ENCODE measurements around the gene STK25.

Gene STK25

DNA sequence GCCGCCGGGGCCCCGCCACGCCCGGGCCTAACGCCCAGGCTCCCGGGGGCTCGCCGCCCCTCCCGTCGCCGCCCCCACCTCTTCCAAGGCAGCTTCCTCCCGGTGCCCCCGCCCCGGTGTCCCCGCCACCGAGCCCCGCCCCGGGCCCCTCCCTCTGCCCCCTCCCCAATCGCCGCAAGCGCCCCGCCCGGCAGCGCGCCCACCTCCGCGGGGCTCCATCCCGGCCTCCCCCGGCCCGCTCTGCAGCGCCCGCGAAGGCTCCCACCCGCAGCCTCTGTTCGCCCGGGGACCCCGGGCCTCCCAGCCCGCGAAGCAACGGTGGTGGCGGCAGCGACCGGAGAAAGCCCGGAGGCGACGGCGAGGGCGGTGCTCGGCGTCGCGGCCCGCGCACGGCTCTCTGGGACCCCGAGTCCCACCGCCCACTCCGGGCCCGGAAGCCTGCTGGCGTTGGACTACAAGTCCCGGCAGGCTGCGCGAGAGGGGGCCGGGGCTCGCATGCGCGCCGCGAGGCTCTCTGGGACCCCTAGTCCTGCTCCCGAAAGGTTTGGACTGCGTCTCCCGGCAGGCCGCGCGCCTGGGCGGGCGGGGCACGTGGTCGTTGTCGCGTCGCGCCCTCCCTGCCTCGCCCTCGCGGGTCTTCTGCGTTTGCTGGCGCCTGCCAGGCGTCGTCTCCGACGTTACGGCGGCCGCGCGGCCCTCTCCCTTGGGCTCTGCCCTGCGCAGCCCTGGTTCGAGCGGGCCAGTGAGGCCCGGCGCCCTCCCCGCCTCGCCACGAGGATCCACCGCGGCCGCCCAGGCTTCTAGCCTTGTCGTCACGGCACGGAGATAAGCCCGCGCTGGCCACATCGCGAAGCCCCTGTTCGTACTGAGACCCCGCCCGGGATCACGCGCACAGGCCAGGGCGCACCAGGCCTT is at the start of gene STK25:
TSS of gene STK25 (minus strand) at position 345 of the 915 bp plus-strand sequence. CDS start 549 bp downstream, outside the sequence.
- peak; percentile 96 for DNase-seq

DNA sequence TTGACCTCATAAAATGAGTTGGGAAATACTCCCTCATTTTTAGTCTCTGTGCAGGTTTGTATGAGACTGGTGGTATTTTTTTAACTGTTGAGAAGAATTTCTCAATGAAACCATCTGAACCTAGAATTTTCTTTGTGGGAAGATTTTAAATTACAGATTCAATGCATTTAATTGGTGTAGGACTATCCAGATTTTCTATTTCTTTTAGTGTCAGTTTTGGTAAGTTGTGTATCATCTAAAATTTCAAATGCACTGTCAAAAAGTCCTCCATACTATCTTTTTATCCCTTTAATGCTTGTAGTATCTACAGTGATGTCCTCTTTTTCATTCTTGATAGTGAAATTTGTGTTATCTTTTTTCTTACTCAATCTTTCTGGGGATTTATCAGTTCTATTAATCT is 48.4 kb upstream of the STK25 start:
- no peak for DNase-seq

DNA sequence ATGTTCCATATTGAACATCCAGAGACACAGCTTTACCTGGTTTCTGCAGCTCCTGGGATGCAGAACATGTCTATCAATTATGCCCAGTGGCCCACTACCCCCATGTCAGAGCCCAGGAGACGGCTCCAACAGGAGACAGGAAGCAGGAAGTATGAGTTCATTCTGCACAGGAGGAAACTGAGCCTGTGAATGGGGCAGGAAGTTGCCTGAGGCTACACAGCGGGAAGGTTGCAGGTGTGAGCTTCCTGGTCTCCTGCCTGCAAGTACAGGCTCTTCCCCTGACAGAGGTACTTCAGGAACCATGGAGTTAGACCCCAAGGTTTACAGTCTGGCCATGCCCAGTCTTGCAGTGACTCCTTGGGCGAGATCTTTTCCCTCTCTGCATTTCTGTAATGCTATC is 47.3 kb upstream of the STK25 start:
- no peak for DNase-seq

DNA sequence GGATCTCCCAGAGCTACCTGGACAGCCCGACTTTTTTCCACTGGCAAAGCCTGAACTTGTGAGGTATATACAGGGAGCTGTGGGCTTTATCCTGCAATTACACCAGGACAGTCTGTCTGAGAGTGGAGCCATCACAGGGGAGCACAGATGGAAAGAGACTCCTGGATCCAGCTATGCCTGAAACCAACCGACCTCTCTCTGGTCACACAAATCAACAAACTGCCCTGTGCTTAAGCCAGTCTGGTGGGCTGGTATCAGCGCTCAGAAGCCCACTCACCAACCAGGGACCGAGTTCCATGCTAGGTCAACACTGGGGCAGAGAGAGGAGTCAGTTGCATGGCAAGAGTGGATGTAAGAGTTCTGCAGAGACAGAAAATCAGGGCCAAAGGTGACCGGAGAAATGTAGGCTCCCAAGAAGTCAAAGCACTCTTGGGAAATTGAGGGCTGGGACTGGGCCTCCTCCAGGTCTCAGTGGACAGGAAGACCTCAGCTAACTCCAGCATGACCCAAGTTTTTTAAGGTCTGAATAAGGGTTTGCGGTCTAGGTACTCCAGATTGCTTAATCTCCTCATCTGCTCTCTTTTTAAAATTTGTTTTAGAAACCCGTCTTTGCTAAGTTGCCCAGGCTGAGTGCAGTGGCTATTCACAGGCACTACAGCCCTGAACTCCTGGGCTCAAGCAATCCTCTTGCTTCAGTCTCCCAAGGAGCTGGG is 46.4 kb upstream of the STK25 start:
- DNase-seq = no peak

DNA sequence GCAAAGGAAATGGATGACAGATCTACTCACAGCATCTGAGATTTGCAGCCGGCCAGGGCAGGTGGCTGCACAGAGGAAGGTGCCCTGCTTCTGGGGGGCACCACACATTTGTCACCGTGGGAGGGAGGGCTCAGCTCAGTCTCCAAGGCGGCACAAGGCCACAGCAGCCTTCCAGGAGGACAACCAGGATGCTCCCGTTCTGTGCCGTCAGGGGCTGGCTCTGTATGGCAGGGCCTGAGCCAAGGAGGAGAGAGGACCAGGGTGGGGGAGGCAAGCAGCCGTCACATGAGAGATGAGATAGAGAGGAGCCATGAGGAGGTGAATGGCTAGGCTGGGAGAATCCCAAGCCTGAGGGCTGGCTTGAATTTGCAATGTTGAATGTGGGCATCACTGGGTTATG is 45.6 kb upstream of the STK25 start:
- DNase-seq = no peak

DNA sequence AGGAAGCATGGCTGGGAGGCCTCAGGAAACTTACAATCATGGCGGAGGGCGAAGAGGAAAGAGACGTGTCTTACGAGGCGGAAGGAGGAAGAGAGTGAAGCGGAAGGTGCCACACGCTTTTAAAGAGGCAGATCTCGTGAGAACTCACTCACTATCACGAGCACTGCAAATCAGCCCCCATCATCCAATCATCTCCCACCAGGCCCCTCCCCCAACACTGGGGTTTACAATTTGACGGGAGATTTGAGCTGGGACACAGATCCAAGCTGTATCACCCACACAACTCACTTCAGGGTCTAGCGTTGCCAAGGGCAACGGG is 45.1 kb upstream of the STK25 start:
- DNase-seq = no peak

DNA sequence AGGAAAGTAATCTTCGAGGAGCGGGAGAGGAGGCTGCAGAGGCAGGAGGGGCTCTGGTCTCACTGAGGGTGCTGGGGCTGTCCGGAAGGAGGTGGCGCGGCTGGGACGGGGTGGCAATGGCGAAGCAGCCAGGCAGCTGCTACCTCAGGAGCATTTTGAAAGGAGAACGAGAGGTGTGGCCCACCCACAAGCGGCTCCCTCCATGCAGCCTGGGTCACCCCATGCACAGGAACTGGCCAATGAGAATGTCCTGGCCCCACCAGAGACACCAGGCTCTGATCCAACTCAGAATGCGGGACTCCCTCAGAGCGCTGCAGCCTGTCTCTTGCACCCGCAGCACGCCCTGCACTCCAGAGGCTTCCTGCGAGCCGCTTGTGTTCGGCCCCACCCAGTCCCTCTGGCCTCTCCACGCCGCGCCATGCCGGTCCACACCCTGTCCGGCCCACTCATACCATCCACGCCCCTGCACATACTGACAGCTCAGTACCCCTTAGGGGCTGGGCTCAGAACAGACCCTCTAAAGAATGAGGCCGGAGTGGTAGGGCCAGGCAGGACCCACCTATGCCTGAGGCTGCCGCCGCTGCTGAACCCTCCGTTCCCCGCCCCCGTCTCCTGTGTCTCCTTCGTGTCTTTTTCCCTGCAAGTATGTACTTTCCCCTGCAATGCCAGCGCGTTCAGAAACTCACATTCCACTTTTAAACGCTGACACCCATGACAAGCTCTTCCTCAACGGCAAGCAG is 43.8 kb upstream of the STK25 start:
- DNase-seq = no peak

DNA sequence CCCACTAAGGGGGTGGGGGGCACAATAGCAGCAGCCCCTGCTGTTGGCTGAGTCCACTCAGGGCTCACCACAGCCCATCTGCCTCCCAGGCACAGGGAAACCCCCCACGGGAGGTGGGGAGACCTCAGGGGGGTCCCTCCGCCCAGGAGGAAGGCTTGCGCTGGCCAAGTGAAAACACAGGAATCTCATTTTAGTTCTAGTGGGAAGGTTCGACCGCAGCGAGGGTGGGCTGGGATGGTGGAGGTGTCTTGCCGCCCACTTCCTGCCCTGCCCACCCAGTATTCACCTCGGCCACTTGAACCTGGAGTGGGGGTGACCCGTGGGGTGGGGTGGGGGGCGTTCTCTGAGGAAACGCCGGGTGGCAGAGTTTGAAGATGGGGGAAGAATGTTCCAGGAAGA is 43.2 kb upstream of the STK25 start:
- DNase-seq = no peak

DNA sequence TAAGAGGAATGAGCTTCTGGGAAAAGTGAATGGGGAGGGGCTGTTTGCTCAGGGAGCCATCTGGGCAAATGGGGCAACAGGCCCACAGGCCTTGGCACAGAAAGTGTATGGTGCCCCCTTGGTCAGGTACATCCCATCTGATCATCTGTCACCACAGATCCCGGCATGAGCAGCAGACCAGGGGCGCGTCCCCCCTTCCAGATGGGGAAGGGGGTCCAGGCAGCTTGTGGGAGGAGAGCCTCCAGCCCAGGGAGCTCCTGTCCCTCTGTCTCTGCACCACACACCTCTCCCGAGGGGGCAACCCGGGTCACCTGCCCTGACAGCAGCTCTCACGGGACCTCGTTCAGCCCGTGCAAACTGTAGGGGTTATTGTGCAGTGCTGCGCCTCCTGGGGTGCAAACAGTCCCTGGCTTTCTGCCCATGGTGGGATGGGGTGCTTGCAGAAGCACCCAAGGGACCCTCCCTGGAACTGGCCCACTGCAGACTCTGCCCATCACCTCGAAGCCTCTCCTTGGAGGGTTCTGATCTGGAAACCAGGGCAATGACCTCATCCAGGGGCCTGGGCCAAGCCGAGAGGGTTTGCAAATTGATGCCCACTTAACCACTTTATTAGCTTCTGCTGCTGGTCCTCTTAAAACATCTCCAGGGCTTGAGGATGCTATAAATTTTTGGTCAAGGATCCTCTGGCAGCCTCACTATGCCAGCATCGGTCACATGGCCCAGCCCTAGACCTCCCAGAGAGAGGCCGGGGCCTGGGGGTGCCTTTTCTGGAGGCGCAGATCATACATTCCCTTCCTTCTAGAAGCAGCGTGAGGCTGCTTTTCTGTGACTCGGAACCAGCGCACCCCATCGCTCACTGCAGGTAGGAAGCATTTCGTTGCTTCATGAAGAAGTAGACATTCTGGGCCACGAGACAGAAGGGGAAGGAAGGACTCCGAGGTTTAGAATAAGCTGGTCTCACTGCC is 42.5 kb upstream of the STK25 start:
- no peak for DNase-seq

DNA sequence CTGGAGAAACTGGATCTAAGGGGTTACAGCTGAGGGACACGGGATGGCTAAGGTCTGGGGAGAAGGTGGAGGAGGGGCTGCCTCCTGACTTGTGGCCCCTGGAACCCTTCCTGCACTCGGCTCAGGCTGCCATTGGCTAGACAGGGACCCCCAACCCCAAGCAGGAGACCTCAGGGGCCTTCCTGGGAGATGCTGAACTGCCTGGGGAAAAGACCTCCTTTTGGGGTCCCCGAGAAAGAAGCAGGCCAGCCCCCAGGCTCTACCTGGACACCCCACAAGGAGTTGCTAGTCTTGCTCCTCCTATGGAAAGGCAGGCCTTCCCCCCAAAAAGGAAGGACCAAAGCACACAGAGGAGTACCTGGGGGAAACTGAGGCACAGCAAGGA is 40.1 kb upstream of the STK25 start:
- no peak for DNase-seq

DNA sequence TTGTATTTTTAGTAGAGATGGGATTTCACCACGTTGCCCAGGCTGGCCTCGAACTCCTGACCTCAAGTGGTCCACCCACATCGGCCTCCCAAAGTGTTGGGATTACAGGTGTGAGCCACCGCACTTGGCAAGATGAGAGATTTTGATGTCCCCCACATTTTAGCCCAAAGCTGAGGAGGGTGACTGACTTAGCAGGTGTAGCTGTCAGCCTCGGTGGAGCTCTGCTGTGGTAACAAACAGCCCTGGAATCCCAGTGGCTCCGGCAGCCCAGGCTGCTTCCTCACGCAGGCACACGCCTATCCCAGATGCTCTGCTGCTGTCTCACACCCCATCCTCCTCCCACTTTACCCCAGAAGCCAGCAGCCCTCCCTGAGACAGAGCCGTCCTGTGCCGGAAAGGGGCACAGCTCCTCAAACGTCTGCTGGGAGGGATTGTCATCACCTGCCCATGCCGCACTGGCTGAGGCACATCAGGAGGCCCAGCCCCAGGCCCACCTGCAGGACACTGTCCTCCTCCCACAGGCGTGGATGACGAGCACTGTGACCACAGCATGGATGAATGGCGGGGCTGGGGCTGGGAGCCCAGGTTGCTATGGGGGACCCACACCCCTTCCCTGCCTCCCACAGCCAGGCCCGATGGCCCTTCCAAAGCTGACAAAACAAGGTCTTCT is 39.5 kb upstream of the STK25 start:
- DNase-seq = no peak

DNA sequence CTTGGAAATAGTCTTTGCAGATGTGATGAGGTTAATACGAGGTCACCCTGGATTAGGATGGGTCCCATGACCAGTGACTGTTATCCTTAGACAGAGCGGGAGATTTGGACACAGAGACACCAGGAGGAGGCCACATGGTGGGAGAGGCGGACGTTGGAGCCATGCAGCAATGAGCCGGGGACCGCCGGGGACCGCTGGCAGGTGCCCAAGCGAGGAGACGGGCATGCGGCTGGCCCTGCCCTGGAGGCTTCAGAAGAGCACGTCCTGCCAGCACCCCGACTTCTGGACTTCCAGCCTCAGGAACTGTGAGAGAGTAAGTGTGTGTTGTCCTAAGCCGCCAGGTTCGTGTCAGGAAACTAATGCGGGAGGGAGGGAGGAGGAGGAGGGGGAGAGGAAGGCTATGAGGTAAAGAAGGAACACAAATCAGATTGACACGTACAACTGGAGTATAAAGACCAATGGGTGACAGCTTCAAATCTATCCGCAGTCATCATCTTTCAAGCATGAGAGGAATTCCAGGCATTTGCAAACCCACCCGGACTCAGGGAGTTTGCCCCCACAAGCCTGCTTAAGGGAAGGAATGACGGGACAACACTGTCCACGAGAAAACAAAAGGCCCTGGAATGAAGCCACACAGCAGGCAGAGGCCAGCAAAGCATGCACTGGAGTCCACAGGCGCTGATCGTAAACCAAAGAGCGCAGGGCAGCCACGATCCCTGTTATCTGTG is 38.6 kb upstream of the STK25 start:
- DNase-seq = no peak

DNA sequence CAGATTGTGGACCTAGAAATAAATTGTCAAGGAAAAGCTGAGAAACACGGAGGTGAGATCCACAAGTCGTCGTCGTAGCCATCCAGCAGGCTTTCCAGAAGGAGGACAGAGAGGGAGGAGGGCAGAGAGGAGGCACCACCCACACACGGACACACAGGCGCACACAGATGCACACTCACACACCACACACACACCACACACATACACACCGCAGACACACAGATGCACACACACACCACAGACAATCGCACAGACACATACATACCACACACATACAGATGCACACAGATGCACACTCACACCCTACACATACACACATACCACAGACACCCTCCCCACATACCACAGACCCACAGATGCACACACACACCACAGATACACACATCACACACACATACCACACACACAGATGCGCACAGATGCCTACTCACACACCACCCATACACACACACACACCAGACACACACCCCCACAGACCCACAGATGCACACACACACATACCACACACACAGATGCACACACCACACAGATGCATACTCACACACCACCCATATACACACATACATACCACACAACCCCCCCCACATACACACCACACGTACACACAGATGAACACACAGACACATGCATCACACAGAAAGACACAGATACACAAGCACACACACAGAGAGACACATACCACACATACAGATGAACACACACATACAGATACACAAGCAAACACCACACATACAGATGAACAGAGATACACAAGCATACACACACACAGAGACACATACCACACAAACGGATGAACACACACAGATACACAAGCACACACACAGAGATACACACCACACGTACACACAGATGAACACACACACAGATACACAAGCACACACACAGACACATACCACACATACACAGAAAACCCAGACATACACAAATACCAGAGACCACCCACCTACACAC is 37.4 kb upstream of the STK25 start:
- DNase-seq = no peak

DNA sequence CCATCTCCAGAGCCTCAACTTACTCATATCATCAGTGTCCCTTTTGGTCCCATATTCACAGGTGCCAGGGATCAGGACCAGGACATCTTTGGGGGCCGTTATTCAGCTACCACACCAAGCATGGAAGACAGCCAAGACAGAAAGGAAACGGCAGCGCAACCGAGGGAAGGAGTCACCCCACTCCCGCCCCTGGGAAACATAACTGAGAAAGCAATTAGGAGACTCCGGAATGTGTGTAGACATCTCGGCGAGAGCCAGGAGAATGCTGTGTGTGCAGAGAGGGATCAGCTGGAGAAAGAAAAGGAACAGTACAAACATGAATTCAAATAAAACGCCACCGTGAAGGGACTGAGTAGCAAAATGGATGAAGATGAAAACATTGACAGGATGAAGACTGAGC is 36.7 kb upstream of the STK25 start:
- no peak for DNase-seq

DNA sequence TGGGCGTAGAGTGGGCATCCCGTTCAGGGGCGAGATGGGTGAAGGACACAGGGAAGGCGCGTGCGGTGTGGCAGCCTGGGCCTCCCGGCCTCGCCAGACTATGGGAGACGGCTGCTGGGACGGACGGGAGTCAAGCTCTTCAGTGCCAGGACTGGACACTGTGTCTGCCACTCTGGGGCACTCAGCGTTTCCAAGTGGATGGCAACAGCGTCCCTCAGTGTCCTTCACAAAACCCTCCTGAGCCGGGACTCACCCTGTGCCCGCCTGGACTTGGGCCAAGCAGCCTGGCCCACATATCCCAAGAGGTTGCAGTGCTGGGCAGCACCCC is 33.9 kb upstream of the STK25 start:
- DNase-seq = no peak

DNA sequence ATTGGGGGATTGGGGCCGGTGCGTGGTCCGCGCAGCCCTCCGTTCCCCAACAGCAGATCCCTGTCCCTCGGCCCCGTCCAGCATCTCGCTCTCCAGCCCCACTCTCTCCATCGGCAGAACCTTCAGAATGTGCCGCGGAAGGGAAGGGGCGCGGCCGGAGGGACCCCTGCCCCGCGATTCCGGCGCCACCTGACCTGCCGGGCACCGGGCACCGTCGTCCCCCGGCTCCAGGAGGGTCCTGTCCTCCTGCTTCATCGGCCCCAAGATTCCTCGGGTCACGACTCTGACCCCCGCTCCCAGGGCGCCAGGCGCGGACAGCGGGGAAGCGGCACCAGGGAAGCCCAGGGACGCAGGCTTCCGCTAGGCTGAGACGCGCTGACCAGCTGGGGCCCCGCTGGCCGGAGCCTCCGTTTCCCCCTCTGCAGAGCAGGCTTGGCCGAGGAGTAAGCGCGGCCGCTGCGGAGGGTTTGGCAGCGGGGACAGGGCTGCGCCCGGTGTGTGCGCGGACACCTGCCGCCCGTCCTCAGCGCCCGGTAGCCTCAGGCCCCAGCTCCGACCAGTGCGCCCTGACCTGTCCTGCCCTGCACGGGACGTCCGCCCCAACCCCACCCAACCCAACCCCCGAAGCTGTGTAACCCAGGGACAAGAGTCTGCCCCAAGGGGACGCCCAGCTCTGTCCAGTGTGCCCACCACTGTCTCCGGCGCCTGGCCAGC is 33.3 kb upstream of the STK25 start:
- no peak for DNase-seq

DNA sequence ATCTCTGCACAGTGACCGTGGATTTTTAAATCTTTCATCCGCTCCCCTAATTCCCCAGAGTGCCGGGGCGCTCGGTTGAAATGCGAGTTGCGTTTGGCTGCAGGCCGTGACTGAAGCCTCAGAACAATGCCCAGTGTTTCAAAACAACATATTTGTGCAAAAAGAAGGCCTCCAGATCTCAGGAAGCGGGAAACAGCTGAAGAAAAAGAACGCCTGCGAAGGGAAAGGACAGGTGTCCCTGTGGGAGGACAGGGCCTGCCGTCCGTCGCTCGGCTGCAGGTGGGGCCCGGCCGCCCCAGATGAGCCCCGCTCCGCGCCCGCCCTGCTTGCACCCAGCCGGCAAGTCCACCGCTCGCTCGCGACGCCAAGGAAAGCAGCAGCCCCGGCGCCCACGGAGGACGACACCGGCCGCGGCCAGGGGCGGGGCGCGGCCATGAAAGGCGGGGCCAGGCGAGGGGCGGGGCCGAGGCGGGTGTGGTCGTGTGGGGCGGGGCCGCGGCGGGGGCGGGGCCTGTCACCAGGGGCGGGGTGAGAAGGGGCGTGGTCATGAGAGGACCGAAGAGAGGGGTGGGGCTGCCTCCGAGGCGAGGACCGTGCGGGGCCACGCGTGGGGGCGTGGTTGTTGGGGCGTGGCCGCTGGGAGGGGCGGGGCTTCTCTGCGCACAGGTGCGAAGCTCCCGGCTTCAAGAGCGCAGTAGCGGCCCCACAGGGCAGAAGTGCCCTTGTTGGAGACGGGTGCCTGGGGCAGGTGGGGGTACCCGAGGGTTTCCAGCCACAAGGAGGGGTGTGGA is 32.6 kb upstream of the STK25 start:
- DNase-seq = peak; percentile 32 to 40

DNA sequence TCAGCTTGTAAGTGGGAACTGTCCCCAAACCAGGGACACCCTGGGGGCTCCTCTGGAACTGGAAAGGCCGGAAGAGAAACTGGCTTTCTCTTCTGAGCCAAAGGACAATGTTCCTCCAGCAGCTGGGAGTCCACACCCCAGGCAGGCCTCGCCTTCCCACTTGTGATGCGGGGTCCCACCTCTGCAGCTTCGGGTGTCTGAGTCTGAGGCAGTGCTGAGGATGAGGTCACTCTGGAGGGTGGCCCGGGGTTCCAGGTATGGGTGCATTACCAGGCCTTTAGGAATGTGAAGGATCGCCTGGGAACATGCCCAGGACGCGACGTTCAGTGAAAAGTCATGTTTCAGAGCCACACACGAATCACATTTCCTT is 32.0 kb upstream of the STK25 start:
- DNase-seq = no peak
